GM19372 (cell line): ENCODE measurements around the gene LMF1.
"Not testable (repeated sequence)": the region's sequence is repeated elsewhere in the genome, so short reads cannot be mapped to it uniquely, and the experiment has no call there.

Experiments used
- ATAC-seq: cut with Tn5 transposase; IDR thresholded peaks from one replicate; pipeline ENCODE4 v1.9.1; 2021; ENCODE audit warnings: mild to moderate bottlenecking, low read depth, moderate library complexity; ENCODE audit not compliant: unreplicated experiment

LMF1 gene

DNA sequence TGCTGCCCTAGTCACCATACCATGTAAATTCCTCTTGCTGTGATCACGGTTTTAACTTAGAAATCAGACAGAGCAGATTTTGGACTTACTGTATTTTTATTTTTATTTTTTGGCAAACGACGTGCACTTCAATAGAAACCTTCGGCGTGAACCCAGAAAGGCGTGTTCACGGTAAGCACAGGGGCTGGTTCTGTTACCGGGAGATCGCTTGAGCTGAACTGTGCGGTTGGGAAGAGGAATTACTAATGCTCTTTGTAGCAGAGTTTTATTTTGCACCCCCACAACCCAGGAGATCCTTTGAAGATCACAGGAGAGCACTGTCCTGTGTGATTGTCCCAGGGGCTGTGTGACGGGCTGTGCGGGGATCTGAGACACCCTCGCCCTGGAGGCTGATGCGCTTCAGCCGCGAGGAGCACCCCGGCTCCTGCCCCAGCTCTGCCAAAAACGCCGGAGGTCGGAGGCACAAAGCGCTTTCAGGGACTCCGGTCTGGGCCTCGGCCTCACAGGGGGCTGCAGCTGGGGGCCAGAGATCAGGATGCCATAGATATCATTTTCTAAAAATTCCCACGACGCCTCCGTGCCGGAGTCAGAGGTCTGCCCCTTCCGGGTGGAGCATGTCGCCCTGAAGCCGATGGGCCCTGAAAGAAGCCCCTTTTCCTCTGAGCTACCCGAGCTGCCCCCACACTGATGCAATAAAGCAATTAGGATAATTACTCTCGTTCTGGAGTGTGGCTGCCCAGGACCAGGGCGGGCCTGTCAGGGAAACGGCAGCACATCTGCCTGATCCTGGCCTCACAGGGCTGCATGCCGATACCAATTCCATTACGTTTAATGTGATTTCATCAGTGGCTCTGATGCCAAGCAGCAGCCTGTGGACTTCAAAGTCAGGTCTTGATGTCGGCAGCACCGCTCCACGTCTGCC lies 71.8 kb downstream of the LMF1 start:
- ATAC-seq: no peak

GRCh38 chr16:898216-898615 lies 72.6 kb downstream of the LMF1 start:
- no peak for ATAC-seq

- no peak for ATAC-seq
Observed at GRCh38 chr16:897701-898100, 73.1 kb downstream of the LMF1 start.

DNA sequence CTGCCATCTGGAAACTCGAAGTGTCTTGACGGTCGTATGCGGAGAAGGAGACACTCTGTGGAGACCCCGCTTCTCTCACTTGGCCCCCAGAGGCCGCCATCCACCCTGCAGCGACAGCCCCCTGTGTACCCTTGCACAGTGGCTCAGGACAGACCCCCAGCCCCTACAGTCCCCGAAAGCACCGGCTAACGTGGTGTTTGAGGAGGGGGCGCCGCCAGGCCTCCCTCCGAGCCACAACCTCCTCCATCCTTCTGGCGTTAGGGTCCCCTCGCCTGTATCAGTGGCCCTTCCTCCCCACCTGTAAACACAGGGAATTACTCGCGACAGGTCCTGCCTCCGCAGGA lies 73.6 kb downstream of the LMF1 start:
- no peak for ATAC-seq

DNA sequence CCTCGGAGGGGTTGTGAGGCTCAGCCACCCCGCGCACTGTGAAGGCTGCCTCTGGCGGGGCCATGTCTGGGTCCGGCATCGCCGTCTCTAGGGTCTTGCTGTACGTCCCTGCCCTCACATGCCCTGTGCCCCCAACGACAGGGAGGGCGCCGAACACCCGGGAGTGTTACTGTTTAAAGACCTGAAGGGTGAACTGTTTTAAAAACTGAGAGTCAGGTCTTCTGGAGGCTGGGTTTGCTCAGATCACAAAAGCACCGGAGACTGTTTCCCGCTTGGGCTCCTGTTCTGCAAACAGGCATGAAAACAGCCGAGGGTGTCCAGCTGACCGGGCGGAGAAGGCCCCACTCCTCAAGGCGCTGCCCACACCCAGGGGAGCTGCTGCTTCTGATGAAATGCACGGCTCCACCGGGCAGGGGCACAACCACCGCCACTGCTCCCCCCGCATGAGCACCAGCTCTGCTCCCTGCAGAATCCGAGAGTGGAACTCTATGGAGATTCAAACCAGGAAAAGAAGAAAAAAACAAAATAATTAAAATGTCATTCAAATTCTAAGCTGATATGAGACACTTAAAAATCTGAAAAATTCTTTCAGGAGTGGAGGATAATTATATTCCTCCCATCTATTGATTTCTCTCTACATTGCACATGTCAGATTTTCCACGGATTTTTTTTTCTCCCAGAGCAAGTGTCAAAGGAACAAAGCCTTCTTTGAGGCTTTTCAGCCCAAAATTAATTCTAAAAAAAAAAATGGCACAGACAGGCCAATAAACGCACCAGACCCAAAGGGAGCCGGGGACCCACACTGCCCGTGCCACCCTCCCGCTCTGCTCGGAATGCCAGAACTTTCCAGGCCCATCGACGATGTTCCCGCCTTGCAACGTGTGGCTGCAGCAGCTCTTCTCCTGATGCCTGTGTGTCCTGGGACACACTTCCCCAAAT lies 74.3 kb downstream of the LMF1 start:
- no peak for ATAC-seq

DNA sequence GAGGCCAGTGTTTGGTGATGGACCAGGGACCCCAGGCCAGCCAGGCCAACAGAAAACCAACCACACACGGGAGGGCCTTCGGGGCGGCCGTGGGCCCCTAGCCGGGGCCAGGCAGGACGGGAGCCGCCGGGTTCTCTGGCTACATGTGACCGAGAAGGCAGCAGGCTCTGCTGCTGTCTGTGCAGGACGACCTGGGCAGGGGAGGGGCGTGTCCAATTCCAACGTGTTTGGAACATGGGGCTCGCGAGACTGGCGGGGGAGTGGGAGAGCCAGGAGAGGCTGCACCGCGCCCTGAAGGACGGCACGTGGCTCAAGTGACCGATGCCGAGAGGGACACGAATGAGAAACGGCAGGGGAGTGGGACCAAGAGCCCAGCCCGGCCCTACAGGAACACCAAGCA lies 75.4 kb downstream of the LMF1 start:
- ATAC-seq: no peak

DNA sequence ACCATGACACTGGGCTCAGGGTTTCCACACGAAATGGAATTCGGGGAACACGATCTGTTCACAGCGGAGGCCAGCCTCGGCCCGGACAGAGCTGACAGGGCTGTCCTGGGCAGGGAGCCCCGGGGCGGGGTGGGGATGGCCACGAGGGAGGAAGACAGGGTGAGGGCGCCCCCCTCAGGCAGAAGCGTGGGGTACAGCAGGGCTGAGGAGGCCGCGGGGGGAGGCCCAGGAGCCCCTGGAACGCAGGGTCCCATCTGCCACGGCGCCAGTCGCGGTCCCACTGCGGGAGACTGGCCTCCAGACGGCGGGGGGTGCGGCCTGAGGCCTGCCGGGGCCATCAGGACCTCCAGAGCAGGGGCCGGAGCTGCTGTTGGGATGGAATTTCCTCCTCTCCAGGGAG lies 75.9 kb downstream of the LMF1 start:
- ATAC-seq: no peak

DNA sequence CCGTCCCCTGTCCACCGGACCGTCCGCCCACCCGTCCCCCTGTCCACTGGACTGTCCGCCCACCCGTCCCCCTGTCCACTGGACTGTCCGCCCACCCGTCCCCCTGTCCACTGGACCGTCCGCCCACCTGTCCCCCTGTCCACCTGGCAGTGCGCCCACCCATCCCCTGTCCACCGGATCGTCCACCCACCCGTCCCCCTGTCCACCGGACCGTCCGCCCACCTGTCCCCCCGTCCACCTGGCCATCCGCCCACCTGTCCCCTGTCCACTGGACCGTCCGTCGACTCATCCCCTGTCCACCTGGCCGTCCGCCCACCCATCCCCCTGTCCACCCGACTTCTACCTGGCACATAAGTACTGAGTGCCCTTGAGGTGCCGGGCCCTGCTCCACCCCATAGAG lies 76.6 kb downstream of the LMF1 start:
- ATAC-seq: no peak

DNA sequence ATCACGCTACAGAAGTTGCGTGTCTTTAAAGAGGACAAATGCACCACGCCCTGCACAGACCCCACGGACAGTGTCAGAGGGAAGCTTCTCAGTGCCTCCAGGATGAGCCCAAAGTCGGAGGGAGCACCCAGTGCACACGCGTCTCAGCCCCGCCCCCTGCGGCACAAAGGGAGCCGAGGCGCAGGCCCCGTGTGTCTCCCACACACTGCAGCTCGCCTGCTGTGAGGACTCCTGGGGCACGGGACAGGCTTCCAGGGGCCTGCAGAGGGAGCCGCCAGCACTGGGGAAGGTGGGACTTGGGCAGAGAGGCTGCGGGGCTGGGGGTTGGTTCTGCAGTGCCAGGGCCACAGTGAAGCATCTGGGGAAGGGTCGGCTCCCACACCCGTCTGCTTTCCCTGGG lies 77.4 kb downstream of the LMF1 start:
- no peak for ATAC-seq

- ATAC-seq: no peak
Observed at GRCh38 chr16:892536-893255, 78.1 kb downstream of the LMF1 start.

DNA sequence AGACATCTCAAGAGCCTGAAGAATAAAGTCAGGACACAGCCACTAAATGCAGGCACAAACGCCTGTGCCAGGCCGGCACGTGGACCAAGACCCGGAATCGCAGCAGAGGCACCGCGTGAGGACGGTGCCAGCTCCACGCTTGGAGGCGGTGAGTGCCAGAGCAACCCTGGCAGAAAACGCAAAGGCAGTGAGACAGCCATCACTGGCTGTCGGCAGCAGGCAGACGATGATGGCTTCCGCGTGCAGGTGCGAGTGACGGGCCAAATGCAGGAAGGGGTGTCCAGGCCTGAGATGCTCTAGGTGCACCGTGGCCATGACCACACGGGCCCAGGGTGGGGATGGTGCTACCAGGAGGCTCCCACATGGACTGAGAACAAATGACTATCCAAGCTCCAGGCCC lies 78.8 kb downstream of the LMF1 start:
- no peak for ATAC-seq

GRCh38 chr16:891353-891740 lies 79.4 kb downstream of the LMF1 start:
- no peak for ATAC-seq

- ATAC-seq: no peak
Observed at GRCh38 chr16:890716-891352, 80.0 kb downstream of the LMF1 start.

DNA sequence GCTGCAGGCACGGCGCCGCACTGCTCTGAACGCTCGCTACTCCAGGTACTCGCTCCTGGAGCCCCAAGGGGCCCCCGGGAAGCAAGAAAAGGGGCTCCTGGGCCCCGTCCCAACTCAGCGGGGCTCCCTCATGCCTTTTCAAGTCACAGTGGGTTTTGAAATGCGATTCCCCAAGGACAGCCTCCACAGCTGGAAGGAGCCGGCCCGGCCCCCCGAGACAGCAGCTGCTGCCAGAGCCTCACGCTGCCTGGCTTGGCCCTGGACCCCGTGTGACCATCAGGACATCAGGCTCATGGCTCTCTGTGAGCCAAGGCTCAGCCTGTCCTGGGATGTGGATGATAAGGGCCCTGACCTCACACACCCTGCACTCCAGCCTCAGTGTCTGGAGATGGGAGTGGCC lies 80.6 kb downstream of the LMF1 start:
- no peak for ATAC-seq

DNA sequence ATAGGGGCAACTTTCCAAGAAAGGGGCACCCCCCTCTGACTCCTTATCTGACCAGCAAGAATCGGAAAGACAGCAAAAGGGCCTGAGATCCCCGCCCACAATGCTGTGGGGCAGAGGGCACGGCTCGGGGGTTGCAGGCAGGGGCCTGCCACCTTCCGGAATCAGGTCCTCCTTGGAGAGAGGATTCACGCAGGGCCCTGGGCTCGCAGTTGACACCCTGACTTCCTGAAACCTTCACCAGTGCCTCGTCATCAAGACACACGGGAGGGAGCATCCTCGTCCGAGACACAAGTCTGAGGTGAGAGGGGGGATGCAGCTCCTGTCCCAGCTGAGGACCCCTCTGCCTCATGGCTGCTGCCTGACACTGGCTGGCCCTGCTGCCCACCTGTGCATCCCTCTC lies 81.2 kb downstream of the LMF1 start:
- ATAC-seq: no peak

- no peak for ATAC-seq
Observed at GRCh38 chr16:888901-889570, 81.7 kb downstream of the LMF1 start.

DNA sequence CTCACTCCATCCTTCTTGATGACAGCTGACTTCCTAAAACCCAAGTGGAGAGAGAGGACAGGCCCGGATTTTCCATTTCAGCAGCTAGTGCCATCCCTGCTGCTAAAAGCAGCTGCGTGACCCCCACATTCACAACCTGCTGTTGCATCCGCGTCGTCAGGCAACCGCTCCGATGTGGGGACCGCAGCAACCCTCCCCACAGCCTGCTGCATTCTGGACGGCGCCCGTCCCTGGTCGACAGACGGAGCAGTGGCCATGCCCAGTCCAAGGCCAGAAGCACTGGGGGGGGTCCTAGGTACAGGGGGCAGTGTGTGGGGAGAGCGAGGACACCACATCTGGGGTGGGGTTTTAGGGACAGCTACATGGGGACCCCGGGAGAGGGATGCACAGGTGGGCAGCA lies 82.3 kb downstream of the LMF1 start:
- not testable (repeated sequence) for ATAC-seq

DNA sequence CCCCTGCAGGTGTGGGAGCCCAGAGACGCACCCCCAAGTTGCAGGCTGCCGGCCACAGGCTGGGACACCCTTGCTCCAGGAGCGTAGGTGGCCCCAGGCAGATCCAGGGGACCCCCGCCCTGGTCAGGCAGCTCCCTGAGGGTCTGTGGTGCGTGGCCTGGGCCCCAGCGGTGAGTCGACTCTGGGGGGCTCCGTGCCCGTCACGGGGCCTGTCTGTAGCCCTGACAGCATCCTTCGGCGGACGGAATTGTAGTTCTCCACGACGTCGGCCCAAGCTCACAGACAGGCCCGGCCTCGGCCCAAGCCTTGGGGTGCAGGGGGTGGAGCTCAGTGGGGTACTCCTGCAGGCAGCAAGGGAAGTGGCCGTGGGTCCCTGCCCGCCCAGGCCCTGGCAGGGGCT lies 82.9 kb downstream of the LMF1 start:
- ATAC-seq: no peak

- ATAC-seq: no peak
Observed at GRCh38 chr16:886802-887731, 83.7 kb downstream of the LMF1 start.
